ENCODE data around the gene SMIM15. TPM values are rescaled to one million over a fixed set of nuclear protein-coding genes. Genes with fewer than 3 reads are reported as not detected.

SMIM15 gene
- total and polyA plus RNA-seq, 2 experiments from 2014 or later, result 55.0 to 65.8 TPM

DNA sequence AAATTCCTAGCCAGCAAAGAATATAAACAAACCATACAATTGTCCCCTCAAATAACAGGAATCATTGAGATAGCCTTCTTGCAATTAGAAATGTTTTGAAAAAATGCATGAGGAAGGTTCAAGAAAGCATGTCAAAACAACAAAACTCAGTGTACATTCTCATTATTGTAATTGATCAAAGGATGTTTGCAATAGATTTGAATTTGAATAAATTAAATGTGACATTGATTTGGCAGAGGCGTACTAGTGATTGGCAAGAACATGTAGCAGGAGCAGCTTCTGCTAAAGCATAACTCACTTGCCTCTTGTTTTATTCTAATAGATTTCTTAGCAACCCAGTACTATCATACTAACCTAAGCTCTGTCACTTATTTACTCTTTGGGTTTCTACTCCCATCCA lies 19.9 kb downstream of the SMIM15 start:
- H3K4me3 ChIP-seq, result no peak overlapping the region
- TF ChIP-seq, protein P1, sequence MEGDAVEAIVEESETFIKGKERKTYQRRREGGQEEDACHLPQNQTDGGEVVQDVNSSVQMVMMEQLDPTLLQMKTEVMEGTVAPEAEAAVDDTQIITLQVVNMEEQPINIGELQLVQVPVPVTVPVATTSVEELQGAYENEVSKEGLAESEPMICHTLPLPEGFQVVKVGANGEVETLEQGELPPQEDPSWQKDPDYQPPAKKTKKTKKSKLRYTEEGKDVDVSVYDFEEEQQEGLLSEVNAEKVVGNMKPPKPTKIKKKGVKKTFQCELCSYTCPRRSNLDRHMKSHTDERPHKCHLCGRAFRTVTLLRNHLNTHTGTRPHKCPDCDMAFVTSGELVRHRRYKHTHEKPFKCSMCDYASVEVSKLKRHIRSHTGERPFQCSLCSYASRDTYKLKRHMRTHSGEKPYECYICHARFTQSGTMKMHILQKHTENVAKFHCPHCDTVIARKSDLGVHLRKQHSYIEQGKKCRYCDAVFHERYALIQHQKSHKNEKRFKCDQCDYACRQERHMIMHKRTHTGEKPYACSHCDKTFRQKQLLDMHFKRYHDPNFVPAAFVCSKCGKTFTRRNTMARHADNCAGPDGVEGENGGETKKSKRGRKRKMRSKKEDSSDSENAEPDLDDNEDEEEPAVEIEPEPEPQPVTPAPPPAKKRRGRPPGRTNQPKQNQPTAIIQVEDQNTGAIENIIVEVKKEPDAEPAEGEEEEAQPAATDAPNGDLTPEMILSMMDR (IDR thresholded peaks at IDR 0.05; ENCODE audit: poor library complexity), result no peak
- no peak for TF ChIP-seq EZH2 (IDR thresholded peaks at IDR 0.05; ENCODE audit: borderline replicate concordance)
- TF ChIP-seq EZH2phosphoT487 (IDR thresholded peaks at IDR 0.05; ENCODE audit: low read depth, severe bottlenecking, unreplicated experiment), result no peak
- no peaks in the 10 kb centered on the region for H4K20me1 ChIP-seq (ENCODE audit: insufficient read depth, poor library complexity, severe bottlenecking)
- no peaks in the 10 kb centered on the region for H3K36me3 ChIP-seq (replicated peaks; ENCODE audit: insufficient read depth, low read depth)
- no peak overlapping the region for H3K27ac ChIP-seq
- no peaks in the 10 kb centered on the region for H3K9me2 ChIP-seq (replicated peaks; ENCODE audit: insufficient read depth)
- H3K79me2 ChIP-seq, result no peaks in the 10 kb centered on the region
- H3K9me3 ChIP-seq (ENCODE audit: low read depth), result no peaks in the 10 kb centered on the region
- H3K4me2 ChIP-seq, result no peak overlapping the region
- H2AFZ ChIP-seq, result no peak overlapping the region
- H3K27me3 ChIP-seq, result no peaks in the 10 kb centered on the region
- no peak for DNase-seq (ENCODE audit: low spot score)
- no peaks in the 10 kb centered on the region for H3K4me1 ChIP-seq (ENCODE audit: insufficient read depth)
- WGBS (ENCODE audit: low lambda C conversion rate, missing lambda C conversion rate), result 100% methylated on average over 1 of the region's 1 CpG

DNA sequence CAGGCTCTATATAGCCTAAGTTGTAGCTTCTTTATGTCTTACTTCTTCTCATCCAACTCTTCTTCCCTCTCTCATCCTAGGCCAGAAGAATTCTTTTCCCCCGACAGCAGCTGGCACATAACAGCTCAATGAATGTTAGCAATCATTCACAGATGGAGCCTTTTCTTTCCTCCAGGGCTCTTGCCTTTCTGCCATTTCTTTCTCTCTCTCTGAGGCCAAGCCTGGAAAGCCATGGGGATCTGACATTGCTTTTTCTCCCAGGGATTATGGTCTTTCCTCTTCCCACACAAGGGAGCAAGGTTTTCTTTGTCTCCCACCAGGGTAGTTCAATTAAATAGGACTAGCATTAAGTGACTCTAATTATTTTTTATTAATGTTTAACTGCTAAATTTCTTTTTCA lies 20.5 kb downstream of the SMIM15 start:
- Histone ChIP-seq H3K4me2 (no peak overlapping the region), H3K27ac (no peak overlapping the region), H3K36me3 (replicated peaks; ENCODE audit: insufficient read depth, low read depth) (no peaks in the 10 kb centered on the region), H3K4me1 (ENCODE audit: insufficient read depth) (no peaks in the 10 kb centered on the region), H4K20me1 (ENCODE audit: insufficient read depth, poor library complexity, severe bottlenecking) (no peaks in the 10 kb centered on the region), H3K9me2 (replicated peaks; ENCODE audit: insufficient read depth) (no peaks in the 10 kb centered on the region), H2AFZ (no peak overlapping the region), H3K79me2 (no peaks in the 10 kb centered on the region), H3K27me3 (no peaks in the 10 kb centered on the region), H3K4me3 (no peak overlapping the region), H3K9me3 (ENCODE audit: low read depth) (no peaks in the 10 kb centered on the region)
- WGBS (ENCODE audit: low lambda C conversion rate, missing lambda C conversion rate), result 76% methylated on average over 1 of the region's 1 CpG
- TF ChIP-seq, protein P1 (IDR thresholded peaks at IDR 0.05; ENCODE audit: poor library complexity), result no peak
- TF ChIP-seq EZH2 (IDR thresholded peaks at IDR 0.05; ENCODE audit: borderline replicate concordance), result no peak
- no peak for TF ChIP-seq EZH2phosphoT487 (IDR thresholded peaks at IDR 0.05; ENCODE audit: low read depth, severe bottlenecking, unreplicated experiment)
- DNase-seq (ENCODE audit: low spot score), result no peak

DNA sequence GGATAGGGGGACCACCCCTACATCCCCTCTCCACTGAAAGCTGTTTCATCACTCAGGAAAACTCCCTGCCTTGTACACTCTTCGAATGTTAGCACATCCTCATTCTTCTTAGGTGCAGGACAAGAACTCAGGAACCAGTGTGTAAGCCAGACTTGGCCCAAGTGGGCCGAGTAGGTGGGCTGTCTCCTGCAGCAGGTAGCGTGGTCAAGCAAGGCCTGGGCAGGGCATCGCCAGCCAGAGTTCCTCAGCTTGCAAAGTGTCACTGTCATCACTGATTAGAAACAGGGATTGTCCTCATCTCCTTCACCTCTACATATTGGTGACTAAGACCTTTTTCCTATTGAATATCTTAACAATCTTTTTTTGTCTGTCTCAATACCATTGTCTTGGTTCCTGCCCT lies 22.3 kb downstream of the SMIM15 start:
- Histone ChIP-seq H3K4me2 (no peak overlapping the region), H3K27me3 (no peaks in the 10 kb centered on the region), H3K4me3 (no peak overlapping the region), H4K20me1 (ENCODE audit: insufficient read depth, poor library complexity, severe bottlenecking) (no peaks in the 10 kb centered on the region), H3K9me2 (replicated peaks; ENCODE audit: insufficient read depth) (no peaks in the 10 kb centered on the region), H3K79me2 (no peaks in the 10 kb centered on the region), H2AFZ (no peak overlapping the region), H3K4me1 (ENCODE audit: insufficient read depth) (no peaks in the 10 kb centered on the region), H3K36me3 (replicated peaks; ENCODE audit: insufficient read depth, low read depth) (no peaks in the 10 kb centered on the region), H3K9me3 (ENCODE audit: low read depth) (no peaks in the 10 kb centered on the region), H3K27ac (no peak overlapping the region)
- WGBS (ENCODE audit: low lambda C conversion rate, missing lambda C conversion rate), result 97% methylated on average over 4 of the region's 4 CpGs
- TF ChIP-seq, protein P1 (IDR thresholded peaks at IDR 0.05; ENCODE audit: poor library complexity), result no peak
- TF ChIP-seq EZH2phosphoT487 (IDR thresholded peaks at IDR 0.05; ENCODE audit: low read depth, severe bottlenecking, unreplicated experiment), result no peak
- TF ChIP-seq EZH2 (IDR thresholded peaks at IDR 0.05; ENCODE audit: borderline replicate concordance), result no peak
- no peak for DNase-seq (ENCODE audit: low spot score)

All from hepatocyte (in vitro differentiated cells).